Motor neuron (in vitro differentiated cells): ENCODE measurements around the gene WDFY3. TPM values are rescaled to one million over a fixed set of nuclear protein-coding genes. Genes with fewer than 3 reads are reported as not detected.

Experiments used
- ATAC-seq, 8 experiments: fragments of 200-7000 bp; cut with Tn5 transposase; replicated peaks in 6 of 8; 2 replicates each; pipeline ENCODE4 v1.8.0; 2021; ENCODE audit warnings: mild to moderate bottlenecking in 8 of 8, moderate library complexity in 8 of 8
- H3K27ac ChIP-seq, 2 donors: fragments of 250-450 bp; sonication (Bioruptor Pico); 2 replicates each; pipeline ENCODE4 v1.9.0; 2021; ENCODE audit warnings: antibody characterized with exemption in 2 of 2, mild to moderate bottlenecking in 2 of 2, moderate library complexity in 1 of 2
- H3K4me1 ChIP-seq, 2 donors: fragments of 250-450 bp; sonication (Bioruptor Pico); replicated peaks in 1 of 2; 2 replicates each; pipeline ENCODE4 v1.6.1; 2021; ENCODE audit warnings: antibody characterized with exemption in 2 of 2, mild to moderate bottlenecking in 2 of 2, moderate library complexity in 1 of 2
- H3K4me3 ChIP-seq, 5 donors: fragments of 250-450 bp; sonication (Bioruptor Pico); 2 replicates each; pipeline ENCODE4 v1.9.0; 2021; ENCODE audit warnings: antibody characterized with exemption in 5 of 5, mild to moderate bottlenecking in 5 of 5, moderate library complexity in 4 of 5
- WGBS, 10 experiments: fragments of 450-650 bp; shearing (Covaris generic); methylation state at CpG; one replicate each; pipeline ENCODE4 v1.0.0; 2022; 5-methylcytosine and 5-hydroxymethylcytosine counted together
- in situ Hi-C, 9 experiments: fragments of 400-800 bp; cut with MboI; loops; one replicate each; pipeline ENCODE4 v1.15.0; 2021; ENCODE audit warnings: low sequenced_read_pairs in 9 of 9, low pct_unique_long_range_greater_than_20kb in 2 of 9; ENCODE audit not compliant: unreplicated experiment in 9 of 9
- total RNA-seq, 8 experiments: library from RNA; unstranded; fragments of 300-600 nt; gene quantifications; 2 replicates each; pipeline versions ENCODE4 v1.2.3 to v1.2.4, GENCODE V29; 2022

WDFY3 gene
- total RNA-seq, 8 experiments from 2014 or later: 41.2 to 155 (median 52.1) TPM

GRCh38 chr4:84895283-84895682 lies 71.2 kb downstream of the WDFY3 start:
- no peak for ATAC-seq

GRCh38 chr4:84894621-84895020 lies 71.9 kb downstream of the WDFY3 start:
- in situ Hi-C loops: no loop called here
- WGBS, 10 experiments: 98 to 100% (median 100%) methylated on average over 1 to 9 of the region's 10 CpGs; no CpG with 5 or more reads in 2 of the 10 experiments

More at GRCh38 chr4:84895283-84895682, 71.2 kb downstream of the WDFY3 start:
- Histone ChIP-seq H3K27ac (no peak overlapping the region), H3K4me1 (no peaks in the 10 kb centered on the region), H3K4me3 (no peak overlapping the region)
- in situ Hi-C loops: no loop called here
- WGBS, 10 experiments: 57 to 100% (median 82%) methylated on average over 1 of the region's 1 CpG; no CpG with 5 or more reads in 2 of the 10 experiments

GRCh38 chr4:84892950-84893349 lies 73.5 kb downstream of the WDFY3 start:
- WGBS, 10 experiments: 86 to 100% (median 89%) methylated on average over 1 of the region's 1 CpG; no CpG with 5 or more reads in 2 of the 10 experiments
- peak in 1 of 8 experiments; percentile 12 for ATAC-seq
- Histone ChIP-seq H3K27ac (no peak overlapping the region), H3K4me1 (no peaks in the 10 kb centered on the region), H3K4me3 (no peak overlapping the region)
- in situ Hi-C loops: no loop called here

More at GRCh38 chr4:84894621-84895020, 71.9 kb downstream of the WDFY3 start:
- Histone ChIP-seq H3K27ac (no peak overlapping the region), H3K4me3 (no peak overlapping the region), H3K4me1 (no peaks in the 10 kb centered on the region)
- no peak for ATAC-seq

- peak in 2 of 8 experiments; percentile 69 to 94 for ATAC-seq
- Histone ChIP-seq H3K4me3 (no peak overlapping the region), H3K27ac (no peak overlapping the region), H3K4me1 (no peaks in the 10 kb centered on the region)
- 44 to 100% (median 92%) methylated on average over 1 to 2 of the region's 2 CpGs for WGBS, 10 experiments
- in situ Hi-C loops: no loop called here
Measured at GRCh38 chr4:84887824-84888223, 78.7 kb downstream of the WDFY3 start.

GRCh38 chr4:84879651-84880200 lies 86.8 kb downstream of the WDFY3 start:
- in situ Hi-C loops: no loop called here
- H3K4me3 ChIP-seq: no peak overlapping the region
- no peak overlapping the region for H3K27ac ChIP-seq
- 23 to 91% (median 78%) methylated on average over 2 to 4 of the region's 4 CpGs for WGBS, 10 experiments
- no peak for ATAC-seq
- no peaks in the 10 kb centered on the region for H3K4me1 ChIP-seq

- Histone ChIP-seq H3K4me3 (no peak overlapping the region), H3K4me1 (no peaks in the 10 kb centered on the region), H3K27ac (no peak overlapping the region)
- WGBS, 10 experiments: 45 to 100% (median 97%) methylated on average over 1 to 3 of the region's 3 CpGs; no CpG with 5 or more reads in 1 of the 10 experiments
- in situ Hi-C loops: no loop called here
- ATAC-seq: no peak
Measured at GRCh38 chr4:84878546-84878945, 87.9 kb downstream of the WDFY3 start.

- Histone ChIP-seq H3K4me3 (no peak overlapping the region), H3K4me1 (no peaks in the 10 kb centered on the region), H3K27ac (no peak overlapping the region)
- WGBS, 10 experiments: 25 to 100% (median 75%) methylated on average over 1 of the region's 1 CpG; no CpG with 5 or more reads in 2 of the 10 experiments
- peak in 1 of 8 experiments; percentile 18 for ATAC-seq
- in situ Hi-C loops: no loop called here
Measured at GRCh38 chr4:84878090-84878489, 88.4 kb downstream of the WDFY3 start.

- Histone ChIP-seq H3K4me3 (no peak overlapping the region), H3K27ac (no peak overlapping the region)
- in situ Hi-C loops: no loop called here
Measured at GRCh38 chr4:84877051-84877833, 89.2 kb downstream of the WDFY3 start.

GRCh38 chr4:84875636-84876371 lies 90.7 kb downstream of the WDFY3 start:
- Histone ChIP-seq H3K4me1 (peaks cover under 1% of the 10 kb centered on the region in 2 donors), H3K27ac (no peak overlapping the region), H3K4me3 (no peak overlapping the region)
- WGBS, 10 experiments: 60 to 100% (median 93%) methylated on average over 1 to 4 of the region's 4 CpGs; no CpG with 5 or more reads in 1 of the 10 experiments
- in situ Hi-C loops: no loop called here
- peak in 2 of 8 experiments; percentile 77 to 85 for ATAC-seq

More at GRCh38 chr4:84877051-84877833, 89.2 kb downstream of the WDFY3 start:
- WGBS, 10 experiments: 60 to 100% (median 92%) methylated on average over 1 to 5 of the region's 5 CpGs; no CpG with 5 or more reads in 3 of the 10 experiments
- peak in 4 of 8 experiments; percentile 35 to 88 (median 62) for ATAC-seq
- no peaks in the 10 kb centered on the region for H3K4me1 ChIP-seq

- Histone ChIP-seq H3K4me1 (peaks cover 3 to 8% of the 10 kb centered on the region in 2 donors), H3K27ac (no peak overlapping the region), H3K4me3 (no peak overlapping the region)
- in situ Hi-C loops: no loop called here
- no peak for ATAC-seq
- WGBS, 10 experiments: 89 to 100% (median 96%) methylated on average over 3 of the region's 3 CpGs; no CpG with 5 or more reads in 6 of the 10 experiments
Measured at GRCh38 chr4:84874619-84875018, 91.9 kb downstream of the WDFY3 start.

- peak in 7 of 8 experiments; percentile 64 to 85 (median 77) for ATAC-seq
- in situ Hi-C loops: no loop called here
- peaks cover 3 to 8% of the 10 kb centered on the region in 2 donors for H3K4me1 ChIP-seq
- H3K27ac ChIP-seq: no peak overlapping the region
- no peak overlapping the region for H3K4me3 ChIP-seq
- WGBS, 10 experiments: 44 to 100% (median 93%) methylated on average over 1 to 2 of the region's 2 CpGs
Measured at GRCh38 chr4:84870398-84871163, 95.9 kb downstream of the WDFY3 start.

- WGBS, 10 experiments: 64 to 100% (median 86%) methylated on average over 1 to 2 of the region's 2 CpGs; no CpG with 5 or more reads in 5 of the 10 experiments
- peaks cover 3 to 8% of the 10 kb centered on the region in 2 donors for H3K4me1 ChIP-seq
- ATAC-seq: peak in 1 of 8 experiments; percentile 10
- no peak overlapping the region for H3K4me3 ChIP-seq
- in situ Hi-C loops: no loop called here
- H3K27ac ChIP-seq: no peak overlapping the region
Measured at GRCh38 chr4:84866295-84866694, 100.2 kb downstream of the WDFY3 start.
